ENCODE results near the gene DNAL4. TPM values are rescaled to one million over a fixed set of nuclear protein-coding genes. Genes with fewer than 3 reads are reported as not detected.

Gene DNAL4, protein sequence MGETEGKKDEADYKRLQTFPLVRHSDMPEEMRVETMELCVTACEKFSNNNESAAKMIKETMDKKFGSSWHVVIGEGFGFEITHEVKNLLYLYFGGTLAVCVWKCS
- total RNA-seq, result 10 to 100 TPM; 12.3 TPM

DNA sequence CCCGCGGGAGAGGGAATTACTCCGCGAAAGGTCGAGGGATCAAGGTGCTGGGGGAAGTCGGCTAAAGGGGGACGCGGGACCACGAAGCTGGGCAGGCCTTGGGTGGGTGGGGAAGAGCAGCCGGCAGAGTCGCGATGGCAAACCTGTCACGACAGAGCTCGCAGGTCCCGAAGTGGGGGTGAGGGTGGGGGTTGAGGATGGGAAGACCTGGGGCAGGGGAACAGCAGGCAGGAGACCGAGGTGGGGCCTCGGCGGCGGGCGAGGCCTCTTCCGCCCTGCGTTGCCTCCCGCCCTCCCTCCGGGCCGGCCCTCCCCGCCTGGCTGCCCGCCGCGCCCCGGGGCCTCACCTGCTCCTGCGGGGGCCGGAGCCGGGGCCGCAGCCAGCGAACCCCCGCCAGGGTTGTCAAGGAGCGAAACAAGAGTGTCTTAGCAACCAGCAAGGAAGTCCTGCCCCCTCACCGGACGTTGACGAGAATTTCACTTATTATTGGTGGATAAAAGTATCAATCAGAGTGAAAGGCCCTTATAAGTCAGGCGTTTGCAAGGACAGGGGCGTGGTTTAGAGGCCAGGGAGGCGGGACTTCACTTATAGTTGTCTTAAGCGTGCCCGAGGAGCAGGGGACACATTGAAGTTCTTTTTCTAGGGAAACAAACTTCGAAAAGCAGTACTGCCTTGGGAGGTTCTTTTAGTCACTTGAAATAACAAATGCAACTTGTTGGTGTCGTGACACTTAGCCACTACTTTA lies at the start of gene DNAL4:
Gene DNAL4 (minus strand): TSS at position 423 of the 746 bp plus-strand sequence. CDS start 11,412 bp downstream, outside the sequence.
- TF ChIP-seq, protein P1, sequence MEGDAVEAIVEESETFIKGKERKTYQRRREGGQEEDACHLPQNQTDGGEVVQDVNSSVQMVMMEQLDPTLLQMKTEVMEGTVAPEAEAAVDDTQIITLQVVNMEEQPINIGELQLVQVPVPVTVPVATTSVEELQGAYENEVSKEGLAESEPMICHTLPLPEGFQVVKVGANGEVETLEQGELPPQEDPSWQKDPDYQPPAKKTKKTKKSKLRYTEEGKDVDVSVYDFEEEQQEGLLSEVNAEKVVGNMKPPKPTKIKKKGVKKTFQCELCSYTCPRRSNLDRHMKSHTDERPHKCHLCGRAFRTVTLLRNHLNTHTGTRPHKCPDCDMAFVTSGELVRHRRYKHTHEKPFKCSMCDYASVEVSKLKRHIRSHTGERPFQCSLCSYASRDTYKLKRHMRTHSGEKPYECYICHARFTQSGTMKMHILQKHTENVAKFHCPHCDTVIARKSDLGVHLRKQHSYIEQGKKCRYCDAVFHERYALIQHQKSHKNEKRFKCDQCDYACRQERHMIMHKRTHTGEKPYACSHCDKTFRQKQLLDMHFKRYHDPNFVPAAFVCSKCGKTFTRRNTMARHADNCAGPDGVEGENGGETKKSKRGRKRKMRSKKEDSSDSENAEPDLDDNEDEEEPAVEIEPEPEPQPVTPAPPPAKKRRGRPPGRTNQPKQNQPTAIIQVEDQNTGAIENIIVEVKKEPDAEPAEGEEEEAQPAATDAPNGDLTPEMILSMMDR (IDR thresholded peaks at IDR 0.05), result no peak
- no peaks in the 10 kb centered on the region for H3K36me3 ChIP-seq
- H3K27me3 ChIP-seq, result no peaks in the 10 kb centered on the region
- H3K4me3 ChIP-seq, result peak within 1 kb of the TSS; percentile 58 to 90
- H3K9me3 ChIP-seq, result no peaks in the 10 kb centered on the region
- peak within 1 kb of the TSS; percentile 86 to 94 for H3K27ac ChIP-seq
- peaks cover 0 to 22% of the 10 kb centered on the region in 2 donors for H3K4me1 ChIP-seq
- peak; percentile 98 for DNase-seq (ENCODE audit: low spot score)

DNA sequence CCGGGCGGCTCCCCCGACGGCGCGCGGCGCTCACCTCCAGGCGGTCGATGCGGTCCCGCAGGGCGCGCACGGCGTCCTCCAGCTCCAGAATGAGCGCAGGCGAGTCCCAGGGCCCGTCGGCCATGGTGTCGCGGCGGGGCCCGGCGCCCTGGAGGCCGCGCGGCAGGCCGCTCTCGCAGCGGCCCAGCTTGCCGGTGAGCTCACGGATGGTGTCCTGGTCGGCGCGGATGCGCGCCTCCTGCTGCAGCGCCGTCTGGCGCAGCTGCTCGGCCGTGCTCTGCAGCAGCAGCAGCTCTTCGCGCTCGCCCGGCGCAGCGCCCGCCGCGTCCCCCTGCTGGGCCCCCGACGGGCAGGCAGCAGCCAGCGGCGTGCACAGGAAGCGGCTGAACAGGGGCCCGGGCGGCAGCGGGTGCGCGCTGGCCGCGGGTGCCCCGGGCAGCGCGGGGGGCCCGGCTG lies 49.3 kb upstream of the DNAL4 start:
- Histone ChIP-seq H3K4me1 (peaks cover 0 to 16% of the 10 kb centered on the region in 2 donors), H3K36me3 (no peaks in the 10 kb centered on the region), H3K27me3 (no peaks in the 10 kb centered on the region), H3K27ac (peak overlapping the region; percentile 44 to 70), H3K4me3 (peak overlapping the region; percentile 39 to 53), H3K9me3 (no peaks in the 10 kb centered on the region)
- TF ChIP-seq, protein P1 (IDR thresholded peaks at IDR 0.05), result peak; percentile 13 to 49
- DNase-seq (ENCODE audit: low spot score), result no peak

DNA sequence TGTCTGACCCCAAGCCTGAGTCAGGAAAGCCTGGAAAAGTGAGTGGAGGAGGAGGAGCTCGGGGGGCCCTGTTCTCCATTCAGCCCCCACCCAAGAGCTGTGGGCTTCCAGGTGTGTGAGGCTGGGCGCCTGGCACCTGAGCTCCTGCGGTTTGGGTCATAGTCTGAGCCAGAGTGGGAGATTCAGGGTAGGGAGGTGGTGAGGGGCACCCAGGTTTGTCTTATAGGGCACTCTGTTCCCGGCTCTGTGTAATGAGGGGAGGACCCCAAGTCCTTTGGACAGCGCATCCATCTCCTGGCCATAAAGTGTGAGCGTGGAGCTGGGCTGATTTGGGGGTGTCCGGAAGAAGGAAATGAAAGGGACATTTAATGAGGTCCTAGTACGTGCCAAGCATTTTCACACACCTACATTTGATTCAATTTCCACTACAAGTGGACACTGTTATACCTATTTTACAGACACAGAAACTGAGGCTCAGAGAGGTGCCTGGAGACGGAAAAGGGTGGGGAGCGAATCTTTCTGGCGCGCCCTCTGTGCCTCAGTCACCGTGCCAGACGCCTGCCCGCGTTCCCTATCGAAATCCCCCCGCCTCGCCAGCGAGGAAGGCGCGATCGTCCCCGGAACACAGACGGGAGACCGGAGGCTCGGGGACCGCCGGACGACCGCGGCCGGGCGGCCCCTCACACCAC lies 48.7 kb upstream of the DNAL4 start:
- TF ChIP-seq, protein P1 (IDR thresholded peaks at IDR 0.05), result no peak
- Histone ChIP-seq H3K36me3 (no peaks in the 10 kb centered on the region), H3K4me3 (peak overlapping the region; percentile 39 to 53), H3K4me1 (peaks cover 0 to 16% of the 10 kb centered on the region in 2 donors), H3K27me3 (no peaks in the 10 kb centered on the region), H3K27ac (peak overlapping the region; percentile 44 to 70), H3K9me3 (no peaks in the 10 kb centered on the region)
- no peak for DNase-seq (ENCODE audit: low spot score)

DNA sequence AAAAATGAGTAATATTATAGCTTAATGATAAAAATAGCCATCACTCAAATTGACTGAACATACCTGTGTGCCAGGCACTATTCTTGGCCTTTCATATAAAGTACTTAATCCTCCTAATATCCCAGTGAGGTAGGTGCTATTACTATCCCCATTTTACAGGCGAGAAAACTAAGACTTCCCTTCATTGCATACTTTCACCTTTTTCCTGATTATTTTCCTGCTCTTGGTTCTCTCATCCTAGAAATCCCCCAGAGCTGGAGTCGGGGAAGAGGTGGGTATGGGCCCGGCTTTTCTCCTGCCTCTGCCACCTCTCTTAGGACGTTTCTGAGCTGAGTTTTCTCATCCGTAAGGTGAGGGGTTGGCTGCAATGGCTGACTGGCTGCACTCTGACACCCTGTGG lies 47.7 kb upstream of the DNAL4 start:
- no peak overlapping the region for H3K4me3 ChIP-seq
- TF ChIP-seq, protein P1 (IDR thresholded peaks at IDR 0.05), result no peak
- H3K4me1 ChIP-seq, result peaks cover 0 to 16% of the 10 kb centered on the region in 2 donors
- H3K27me3 ChIP-seq, result no peaks in the 10 kb centered on the region
- H3K27ac ChIP-seq, result no peak overlapping the region
- DNase-seq (ENCODE audit: low spot score), result no peak
- H3K36me3 ChIP-seq, result no peaks in the 10 kb centered on the region
- H3K9me3 ChIP-seq, result no peaks in the 10 kb centered on the region

DNA sequence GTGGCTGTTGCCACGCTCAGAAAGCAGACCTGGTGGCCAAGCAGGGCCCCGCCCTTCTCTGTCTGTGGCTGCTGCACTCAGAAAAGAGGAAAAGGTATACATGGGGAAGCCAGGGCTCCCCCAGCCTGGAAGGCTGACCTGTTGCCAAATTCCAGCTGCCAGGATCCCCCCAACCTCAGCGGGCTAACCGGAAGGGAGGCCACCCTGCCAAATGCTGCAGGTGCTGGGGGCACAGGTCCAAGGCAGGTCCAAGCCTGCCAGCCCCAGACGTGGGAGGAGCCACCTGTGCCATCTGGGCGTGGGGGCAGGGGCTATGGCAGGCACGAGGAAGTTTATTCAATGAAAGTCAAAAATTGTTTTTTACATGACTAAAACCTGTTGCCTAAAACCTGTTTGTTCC lies 47.3 kb upstream of the DNAL4 start:
- no peak for DNase-seq (ENCODE audit: low spot score)
- H3K4me3 ChIP-seq, result no peak overlapping the region
- no peaks in the 10 kb centered on the region for H3K36me3 ChIP-seq
- no peaks in the 10 kb centered on the region for H3K27me3 ChIP-seq
- TF ChIP-seq, protein P1 (IDR thresholded peaks at IDR 0.05), result no peak
- no peaks in the 10 kb centered on the region for H3K9me3 ChIP-seq
- H3K27ac ChIP-seq, result no peak overlapping the region
- peaks cover 0 to 16% of the 10 kb centered on the region in 2 donors for H3K4me1 ChIP-seq

Measured in right atrium auricular region (tissue), 2 donors.